A549 (cell line): ENCODE results near the gene RPL3.

Source experiments
- BCL3 ChIP-seq: fragments of >200 bp; sonication (Bioruptor Twin); formaldehyde crosslinking; IDR thresholded peaks from 3 replicates; pipeline ENCODE4 v1.6.1; 2016
- RCOR1 ChIP-seq: fragments of 150-350 bp; IDR thresholded peaks from 2 replicates; pipeline ENCODE4 v1.6.1; 2014; ENCODE audit warnings: antibody characterized with exemption, low read length, low read depth

GRCh38 chr22:39292561-39293074, 26.8 kb downstream of the RPL3 start:
- TF ChIP-seq RCOR1, result no peak
- TF ChIP-seq BCL3, result no peak
